ENCODE results near the gene CDH4. TPM values are rescaled to one million over a fixed set of nuclear protein-coding genes. Genes with fewer than 3 reads are reported as not detected.

Gene CDH4
- total RNA-seq, 1 donor from 2014 or later: 8.9 TPM

GRCh38 chr20:61217848-61218247 is 34.2 kb upstream of the CDH4 start:
- TF ChIP-seq CTCF (conservative IDR thresholded peaks at IDR 0.05): no peak
- DNase-seq (ENCODE audit: low read depth, low spot score): no peak
- peaks cover 3% of the 10 kb centered on the region for H3K9me3 Mint-ChIP-seq
- no peak overlapping the region for H3K4me3 Mint-ChIP-seq
- H3K27ac Mint-ChIP-seq (ENCODE audit: unreplicated experiment): no peak overlapping the region
- no peaks in the 10 kb centered on the region for H3K36me3 Mint-ChIP-seq (ENCODE audit: low read depth)
- H3K4me1 Mint-ChIP-seq: no peaks in the 10 kb centered on the region
- H3K27me3 Mint-ChIP-seq (ENCODE audit: low read depth): peaks cover 53% of the 10 kb centered on the region

- Mint-ChIP-seq H3K9me3 (peaks cover 3% of the 10 kb centered on the region), H3K4me3 (no peak overlapping the region), H3K4me1 (no peaks in the 10 kb centered on the region), H3K27me3 (ENCODE audit: low read depth) (peaks cover 45% of the 10 kb centered on the region), H3K36me3 (ENCODE audit: low read depth) (no peaks in the 10 kb centered on the region), H3K27ac (ENCODE audit: unreplicated experiment) (no peak overlapping the region)
- DNase-seq (ENCODE audit: low read depth, low spot score): no peak
- no peak for TF ChIP-seq CTCF (conservative IDR thresholded peaks at IDR 0.05)
These were observed 33.0 kb upstream of the CDH4 start for GRCh38 chr20:61219021-61219431.

- Mint-ChIP-seq H3K4me1 (no peaks in the 10 kb centered on the region), H3K36me3 (ENCODE audit: low read depth) (no peaks in the 10 kb centered on the region), H3K4me3 (no peak overlapping the region), H3K27ac (ENCODE audit: unreplicated experiment) (no peak overlapping the region), H3K9me3 (peaks cover 3% of the 10 kb centered on the region), H3K27me3 (ENCODE audit: low read depth) (peaks cover 44% of the 10 kb centered on the region)
- no peak for DNase-seq (ENCODE audit: low read depth, low spot score)
- TF ChIP-seq CTCF (conservative IDR thresholded peaks at IDR 0.05): no peak
These were observed 31.9 kb upstream of the CDH4 start for GRCh38 chr20:61220131-61220530.

- Mint-ChIP-seq H3K4me1 (no peaks in the 10 kb centered on the region), H3K27me3 (ENCODE audit: low read depth) (peaks cover 39% of the 10 kb centered on the region)
These were observed 31.3 kb upstream of the CDH4 start for GRCh38 chr20:61220626-61221325.

GRCh38 chr20:61222699-61223098 is 29.4 kb upstream of the CDH4 start:
- Mint-ChIP-seq H3K27ac (ENCODE audit: unreplicated experiment) (no peak overlapping the region), H3K4me3 (no peak overlapping the region), H3K27me3 (ENCODE audit: low read depth) (peaks cover 30% of the 10 kb centered on the region), H3K36me3 (ENCODE audit: low read depth) (no peaks in the 10 kb centered on the region), H3K4me1 (no peaks in the 10 kb centered on the region), H3K9me3 (peaks cover under 1% of the 10 kb centered on the region)
- TF ChIP-seq CTCF (conservative IDR thresholded peaks at IDR 0.05): no peak
- no peak for DNase-seq (ENCODE audit: low read depth, low spot score)

More at GRCh38 chr20:61220626-61221325, 31.3 kb upstream of the CDH4 start:
- TF ChIP-seq CTCF (conservative IDR thresholded peaks at IDR 0.05): no peak
- Mint-ChIP-seq H3K4me3 (no peak overlapping the region), H3K27ac (ENCODE audit: unreplicated experiment) (no peak overlapping the region), H3K36me3 (ENCODE audit: low read depth) (no peaks in the 10 kb centered on the region), H3K9me3 (peaks cover 3% of the 10 kb centered on the region)
- DNase-seq (ENCODE audit: low read depth, low spot score): no peak

Data from neural crest cell (in vitro differentiated cells).